Lower lobe of right lung (tissue), 2 donors: ENCODE data around the gene ACP4. TPM values are rescaled to one million over a fixed set of nuclear protein-coding genes. Genes with fewer than 3 reads are reported as not detected.

Experiments used
- ATAC-seq, 2 donors: fragments of 200-7000 bp; cut with Tn5 transposase; one replicate each; pipeline ENCODE4 v1.9.1; 2020 to 2022; ENCODE audit warnings: mild to moderate bottlenecking in 2 of 2, moderate library complexity in 2 of 2
- DNase-seq: peaks from one replicate; pipeline ENCODE4 v3.0.0-alpha.2; 2020
- H3K27ac ChIP-seq: fragments of 200-600 bp; one replicate; pipeline ENCODE4 v1.8.0; 2022
- H3K27me3 ChIP-seq: fragments of 200-600 bp; one replicate; pipeline ENCODE4 v1.8.0; 2022; ENCODE audit warnings: low read depth
- H3K36me3 ChIP-seq: fragments of 200-600 bp; one replicate; pipeline ENCODE4 v1.8.0; 2022; ENCODE audit warnings: mild to moderate bottlenecking
- H3K4me1 ChIP-seq: fragments of 200-600 bp; one replicate; pipeline ENCODE4 v1.8.0; 2022
- H3K4me3 ChIP-seq: fragments of 200-600 bp; one replicate; pipeline ENCODE4 v1.8.0; 2022; ENCODE audit warnings: mild to moderate bottlenecking
- H3K9me3 ChIP-seq: fragments of 200-600 bp; one replicate; pipeline ENCODE4 v1.8.0; 2022
- CTCF ChIP-seq: fragments of 200-600 bp; IDR thresholded peaks from one replicate; pipeline ENCODE4 v1.8.0; 2022; ENCODE audit warnings: antibody characterized with exemption, mild to moderate bottlenecking
- intact Hi-C: fragments of 100-400 bp; cut with DNase I; formaldehyde crosslinking; loops from one replicate; pipeline ENCODE4 v1.11.0; 2022
- total RNA-seq: library from RNA; stranded (reverse); fragmentation: NEBNext Ultra II Directional; extraction: Animal tissue kit (Norgen Biotek cat#: 25700); gene quantifications from one replicate; pipeline ENCODE4 v1.2.1, GENCODE V29; 2021
- donor health status: DM: no; HTN: yes; CAD: no; lungs with severe emphysema.

The ACP4 gene
- total RNA-seq, 1 donor from 2014 or later: not detected

- H3K4me3 ChIP-seq: peak overlapping the region; percentile 66
- H3K27ac ChIP-seq: no peak overlapping the region
- no peak for DNase-seq
- ATAC-seq: peak; percentile 40 to 71
- no peaks in the 10 kb centered on the region for H3K36me3 ChIP-seq
- H3K27me3 ChIP-seq: peaks cover 30% of the 10 kb centered on the region
- no peaks in the 10 kb centered on the region for H3K9me3 ChIP-seq
- no peak for TF ChIP-seq CTCF
- peaks cover 11% of the 10 kb centered on the region for H3K4me1 ChIP-seq
- intact Hi-C loops: no loop called here
Observed at GRCh38 chr19:50835103-50835784, 45.0 kb downstream of the ACP4 start.

- H3K4me3 ChIP-seq: peak overlapping the region; percentile 66
- no peaks in the 10 kb centered on the region for H3K36me3 ChIP-seq
- no peak overlapping the region for H3K27ac ChIP-seq
- peaks cover 30% of the 10 kb centered on the region for H3K27me3 ChIP-seq
- ATAC-seq (peak; percentile 95 to 97), DNase-seq (peak; percentile 79)
- intact Hi-C loops: no loop called here
- H3K9me3 ChIP-seq: no peaks in the 10 kb centered on the region
- peaks cover 11% of the 10 kb centered on the region for H3K4me1 ChIP-seq
- TF ChIP-seq CTCF: no peak
Observed at GRCh38 chr19:50835785-50836542, 45.7 kb downstream of the ACP4 start.

- H3K9me3 ChIP-seq: no peaks in the 10 kb centered on the region
- no peaks in the 10 kb centered on the region for H3K36me3 ChIP-seq
- DNase-seq (no peak), ATAC-seq (no peak)
- H3K27ac ChIP-seq: no peak overlapping the region
- peaks cover 30% of the 10 kb centered on the region for H3K27me3 ChIP-seq
- H3K4me3 ChIP-seq: no peak overlapping the region
- H3K4me1 ChIP-seq: peaks cover 11% of the 10 kb centered on the region
- intact Hi-C loops: no loop called here
- no peak for TF ChIP-seq CTCF
Observed at GRCh38 chr19:50836543-50837195, 46.5 kb downstream of the ACP4 start.

- Histone ChIP-seq H3K4me3 (no peak overlapping the region), H3K4me1 (peaks cover 11% of the 10 kb centered on the region), H3K27ac (no peak overlapping the region), H3K27me3 (peaks cover 30% of the 10 kb centered on the region), H3K9me3 (no peaks in the 10 kb centered on the region), H3K36me3 (no peaks in the 10 kb centered on the region)
- intact Hi-C loops: no loop called here
- TF ChIP-seq CTCF: no peak
- DNase-seq (no peak), ATAC-seq (no peak)
Observed at GRCh38 chr19:50837300-50837699, 47.1 kb downstream of the ACP4 start.

GRCh38 chr19:50838239-50838638 lies 48.0 kb downstream of the ACP4 start:
- TF ChIP-seq CTCF: no peak
- Histone ChIP-seq H3K4me3 (no peak overlapping the region), H3K27me3 (peaks cover 30% of the 10 kb centered on the region), H3K9me3 (peaks cover 5% of the 10 kb centered on the region), H3K27ac (no peak overlapping the region), H3K36me3 (no peaks in the 10 kb centered on the region), H3K4me1 (peaks cover 11% of the 10 kb centered on the region)
- intact Hi-C loops: no loop called here
- DNase-seq (no peak), ATAC-seq (no peak)
